HCT116 (cell line): ENCODE measurements around the gene CCNE1. TPM values are rescaled to one million over a fixed set of nuclear protein-coding genes. Genes with fewer than 3 reads are reported as not detected.

ENCODE experiments used
- ATAC-seq: fragments of 200-7000 bp; cut with Tn5 transposase; 2 replicates; pipeline ENCODE4 v1.9.1; 2020; ENCODE audit warnings: mild to moderate bottlenecking, moderate library complexity
- BruUV-seq: library from RNA; stranded (reverse); fragments of 400-500 nt; replicated peaks from 2 replicates; lab custom pipeline; 2021; lab: Mats Ljungman, UMichigan
- CTCF ChIA-PET: fragments of 300-600 bp; sonication (Branson Sonifier 250); formaldehyde crosslinking; loops from one replicate; lab custom pipeline; 2021; ENCODE audit warnings: antibody characterized with exemption; lab: Charles Lee
- POLR2A ChIA-PET: fragments of 300-600, 350-600 bp; sonication (Branson Sonifier 250); formaldehyde crosslinking; loops from one replicate; lab custom pipeline; 2021; ENCODE audit warnings: antibody characterized with exemption; lab: Charles Lee
- RAD21 ChIA-PET, 2 experiments: fragments of 300-600 bp; sonication (Branson Sonifier 250); formaldehyde crosslinking; loops; one replicate each; lab custom pipeline; 2023; ENCODE audit warnings: low total read pairs in 2 of 2; ENCODE audit not compliant: uncharacterized antibody in 2 of 2, unreplicated experiment in 2 of 2, low non-redundant PET in 1 of 2; lab: Charles Lee
- DNase-seq: peaks from one replicate; pipeline ENCODE4 v3.0.0-alpha.2; 2010; ENCODE audit warnings: low read depth, low spot score
- H2AFZ ChIP-seq: fragments of 200-600 bp; shearing (Covaris generic), sonication (generic); 2 replicates; pipeline ENCODE4 v1.6.1; 2017; ENCODE audit warnings: low read depth, mixed run types, mixed read lengths, antibody characterized with exemption, low read length; ENCODE audit not compliant: poor library complexity, severe bottlenecking
- H3K27ac ChIP-seq: 2 replicates; pipeline ENCODE4 v1.5.1; 2012; ENCODE audit warnings: low read depth, low read length
- H3K27me3 ChIP-seq: fragments of 200-600 bp; sonication (generic); 2 replicates; pipeline ENCODE4 v1.6.1; 2016; ENCODE audit warnings: mixed run types, low read length, mixed read lengths; ENCODE audit not compliant: insufficient read depth
- H3K36me3 ChIP-seq, 2 experiments: fragments of 200-500 bp in 1 of 2; fragments of 200-600 bp in 1 of 2; sonication (Bioruptor generic) in 1 of 2; sonication (generic) in 1 of 2; 2 replicates each; pipeline versions ENCODE4 v1.5.1 to v1.6.1; 2014 to 2016; ENCODE audit warnings: low read length in 2 of 2, inconsistent platforms in 1 of 2, mixed read lengths in 1 of 2, mixed run types in 1 of 2; ENCODE audit not compliant: insufficient read depth in 2 of 2, control insufficient read depth in 1 of 2
- H3K4me1 ChIP-seq, 2 experiments: fragments of 200-600 bp in 1 of 2; sonication (generic) in 1 of 2; 2 replicates each; pipeline versions ENCODE4 v1.5.1 to v1.6.1; 2012 to 2017; ENCODE audit warnings: low read length in 2 of 2, inconsistent platforms in 1 of 2, mild to moderate bottlenecking in 1 of 2, mixed read lengths in 1 of 2, mixed run types in 1 of 2, moderate library complexity in 1 of 2; ENCODE audit not compliant: insufficient read depth in 2 of 2, control insufficient read depth in 1 of 2
- H3K4me2 ChIP-seq: fragments of 200-600 bp; sonication (generic); 2 replicates; pipeline ENCODE4 v1.6.1; 2017; ENCODE audit warnings: mixed run types, low read length, mixed read lengths
- H3K4me3 ChIP-seq, 2 experiments: fragments of 200-600 bp in 1 of 2; sonication (generic) in 1 of 2; replicated peaks in 1 of 2; 2 replicates each; pipeline ENCODE4 v1.5.1; 2011 to 2016; ENCODE audit warnings: low read length in 2 of 2, control low read depth in 1 of 2, low read depth in 1 of 2, mild to moderate bottlenecking in 1 of 2, mixed read lengths in 1 of 2, mixed run types in 1 of 2
- H3K79me2 ChIP-seq: fragments of 200-600 bp; sonication (generic); 2 replicates; pipeline ENCODE4 v1.6.1; 2017; ENCODE audit warnings: mild to moderate bottlenecking, mixed run types, low read length, moderate library complexity, mixed read lengths; ENCODE audit not compliant: insufficient read depth
- H3K9ac ChIP-seq: fragments of 200-600 bp; sonication (generic); 2 replicates; pipeline ENCODE4 v1.6.1; 2016; ENCODE audit warnings: low read length, mixed read lengths
- H3K9me2 ChIP-seq: fragments of 200-600 bp; sonication (generic), shearing (Covaris generic); 2 replicates; pipeline ENCODE4 v1.6.1; 2017; ENCODE audit warnings: mixed run types, mild to moderate bottlenecking, moderate library complexity; ENCODE audit not compliant: insufficient read depth
- H3K9me3 ChIP-seq, 2 experiments: fragments of 200-500 bp in 1 of 2; fragments of 200-600 bp in 1 of 2; sonication (Bioruptor generic) in 1 of 2; sonication (generic) in 1 of 2; 2 replicates each; pipeline ENCODE4 v1.6.1; 2014 to 2017; ENCODE audit warnings: low read length in 2 of 2, mixed read lengths in 2 of 2, inconsistent platforms in 1 of 2, low read depth in 1 of 2, mild to moderate bottlenecking in 1 of 2, mixed run types in 1 of 2, moderate library complexity in 1 of 2; ENCODE audit not compliant: control insufficient read depth in 1 of 2, insufficient read depth in 1 of 2
- H4K20me1 ChIP-seq: fragments of 200-600 bp; sonication (generic), shearing (Covaris generic); 2 replicates; pipeline ENCODE4 v1.6.1; 2017; ENCODE audit warnings: mixed run types, mild to moderate bottlenecking, moderate library complexity; ENCODE audit not compliant: insufficient read depth
- ATF3 ChIP-seq: IDR thresholded peaks from 2 replicates; pipeline ENCODE4 v1.6.1; 2012
- CBX3 ChIP-seq: IDR thresholded peaks from 2 replicates; pipeline ENCODE4 v1.6.1; 2012; ENCODE audit warnings: low read depth
- CTCF ChIP-seq, 3 experiments: fragments of 200-600 bp in 1 of 3; sonication (generic) in 1 of 3; IDR thresholded peaks in 2 of 3; conservative IDR thresholded peaks in 1 of 3; 2 replicates each; pipeline ENCODE4 v1.5.1; 2012 to 2017; ENCODE audit warnings: low read depth in 2 of 3, low read length in 2 of 3, antibody characterized with exemption in 1 of 3, borderline replicate concordance in 1 of 3, control low read depth in 1 of 3, mild to moderate bottlenecking in 1 of 3, mixed read lengths in 1 of 3, mixed run types in 1 of 3, moderate library complexity in 1 of 3; ENCODE audit not compliant: insufficient read depth in 1 of 3
- EGR1 ChIP-seq: IDR thresholded peaks from 2 replicates; pipeline ENCODE4 v1.6.1; 2012; ENCODE audit warnings: low read depth
- EZH2phosphoT487 ChIP-seq: fragments of 200-600 bp; IDR thresholded peaks from 2 replicates; pipeline ENCODE4 v1.6.1; 2018; ENCODE audit warnings: antibody characterized with exemption, borderline replicate concordance
- MAX ChIP-seq: IDR thresholded peaks from 2 replicates; pipeline ENCODE4 v1.6.1; 2012
- POLR2A ChIP-seq: IDR thresholded peaks from 2 replicates; pipeline ENCODE4 v1.7.0; 2011; ENCODE audit warnings: borderline replicate concordance; ENCODE audit not compliant: insufficient read depth, insufficient read length; ENCODE audit errors: extremely low read depth
- RAD21 ChIP-seq: IDR thresholded peaks from 2 replicates; pipeline ENCODE4 v1.6.1; 2012; ENCODE audit warnings: low read depth, mild to moderate bottlenecking
- SRF ChIP-seq: IDR thresholded peaks from 2 replicates; pipeline ENCODE4 v1.6.1; 2012; ENCODE audit warnings: low read depth
- TCF7L2 ChIP-seq: IDR thresholded peaks from 2 replicates; pipeline ENCODE4 v1.7.0; 2011; ENCODE audit warnings: borderline replicate concordance, inconsistent platforms; ENCODE audit not compliant: insufficient read depth, insufficient read length; ENCODE audit errors: extremely low read depth
- YY1 ChIP-seq: IDR thresholded peaks from 2 replicates; pipeline ENCODE4 v1.6.1; 2011; ENCODE audit warnings: low read length, low read depth, moderate library complexity, mild to moderate bottlenecking; ENCODE audit not compliant: insufficient replicate concordance; ENCODE audit errors: extremely low read depth
- ZFX ChIP-seq: fragments of 450-650 bp; IDR thresholded peaks from 2 replicates; pipeline ENCODE4 v1.6.1; 2017
- intact Hi-C: fragments of 100-400 bp; cut with micrococcal nuclease; formaldehyde crosslinking; loops from 2 replicates; pipeline ENCODE4 v1.10.0; 2022
- total RNA-seq: library from RNA; stranded (reverse); gene quantifications from one replicate; pipeline ENCODE4 v1.2.1, GENCODE V29; 2021; ENCODE audit not compliant: unreplicated experiment

Gene CCNE1
- total RNA-seq, 1 experiment from 2014 or later: 29.3 TPM

- TF ChIP-seq CTCF (IDR thresholded peaks at IDR 0.05 in 2 of 3, conservative IDR thresholded peaks at IDR 0.05 in 1 of 3; ENCODE audit: borderline replicate concordance in 1 of 3, insufficient read depth in 1 of 3, low read depth in 2 of 3, low read length in 2 of 3): no peak
- TF ChIP-seq EGR1: no peak
- TF ChIP-seq YY1: no peak
- no peak for TF ChIP-seq ATF3
- TF ChIP-seq, all 23 proteins: peak for 0
- no TSS peak for BruUV-seq
- Histone ChIP-seq H3K27me3 (peaks cover 7% of the 10 kb centered on the region; the same call in 1 of the 2 replicates), H4K20me1 (no peaks in the 10 kb centered on the region), H3K4me2 (no peak overlapping the region), H3K9ac (no peak overlapping the region), H3K79me2 (no peaks in the 10 kb centered on the region), H3K27ac (no peak overlapping the region), H2AFZ (no peak overlapping the region), H3K36me3 (no peaks in the 10 kb centered on the region), H3K4me3 (no peak overlapping the region), H3K9me3 (no peaks in the 10 kb centered on the region), H3K9me2 (no peaks in the 10 kb centered on the region), H3K4me1 (peaks cover 2 to 9% of the 10 kb centered on the region in 2 experiments; a peak in 3 of 4 replicates)
- DNase-seq: no peak
- no peak for ATAC-seq
- intact Hi-C loops: no loop called here
- ChIA-PET RAD21 (no interaction called here), CTCF (interaction anchor here (1.0 to 1.3 kb wide), 3 partner anchors 11 to 145 kb away, joined by 3 to 7 read pairs (median 3); no protein-coding TSS in a partner anchor), POLR2A (no interaction called here)
These were observed 49.8 kb downstream of the CCNE1 start for GRCh38 chr19:29861574-29861973.

- Histone ChIP-seq H3K9ac (no peak overlapping the region), H3K4me1 (no peaks in the 10 kb centered on the region), H3K79me2 (no peaks in the 10 kb centered on the region), H3K27ac (no peak overlapping the region), H3K9me3 (no peaks in the 10 kb centered on the region), H3K4me3 (no peak overlapping the region), H3K27me3 (peaks cover 7% of the 10 kb centered on the region; the same call in 1 of the 2 replicates), H3K4me2 (no peak overlapping the region), H2AFZ (no peak overlapping the region), H3K9me2 (no peaks in the 10 kb centered on the region), H4K20me1 (no peaks in the 10 kb centered on the region), H3K36me3 (no peaks in the 10 kb centered on the region)
- no peak for DNase-seq
- RAD21 ChIA-PET: no interaction called here
- BruUV-seq: no TSS peak
- CTCF ChIA-PET: no interaction called here
- TF ChIP-seq CTCF (IDR thresholded peaks at IDR 0.05 in 2 of 3, conservative IDR thresholded peaks at IDR 0.05 in 1 of 3; ENCODE audit: borderline replicate concordance in 1 of 3, insufficient read depth in 1 of 3, low read depth in 2 of 3, low read length in 2 of 3) (no peak), TCF7L2 (no peak), ZFX (no peak), MAX (no peak), EZH2phosphoT487 (no peak), SRF (no peak), CBX3 (no peak), EGR1 (no peak), RAD21 (no peak), POLR2A (no peak)
- POLR2A ChIA-PET: no interaction called here
- intact Hi-C loops: no loop called here
- ATAC-seq: no peak
These were observed 54.2 kb downstream of the CCNE1 start for GRCh38 chr19:29866011-29866410.
